Lung (tissue), 12 donors: ENCODE data around the gene COG7. TPM values are rescaled to one million over a fixed set of nuclear protein-coding genes. Genes with fewer than 3 reads are reported as not detected.

Experiments used
- ATAC-seq: fragments of 200-7000 bp; cut with Tn5 transposase; one replicate; pipeline ENCODE4 v1.9.1; 2020; ENCODE audit warnings: moderate number of reproducible peaks; ENCODE audit not compliant: insufficient read depth, low FRiP score
- DNase-seq, 3 donors: peaks; one replicate each; pipeline ENCODE4 v3.0.0-alpha.2; 2013 to 2017
- H3K27ac ChIP-seq, 2 donors: one replicate each; pipeline ENCODE4 v1.5.1; 2013; ENCODE audit warnings: mild to moderate bottlenecking in 2 of 2, moderate library complexity in 2 of 2, control low read depth in 1 of 2, inconsistent platforms in 1 of 2, low read depth in 1 of 2, low read length in 1 of 2
- H3K27me3 ChIP-seq, 3 donors: one replicate each; pipeline ENCODE4 v1.5.1; 2013; ENCODE audit warnings: low read length in 2 of 3; ENCODE audit not compliant: control insufficient read depth in 3 of 3, insufficient read depth in 3 of 3
- H3K36me3 ChIP-seq, 4 donors: one replicate each; pipeline ENCODE4 v1.5.1; 2013; ENCODE audit warnings: low read length in 4 of 4, mild to moderate bottlenecking in 1 of 4, moderate library complexity in 1 of 4; ENCODE audit not compliant: control insufficient read depth in 4 of 4, insufficient read depth in 4 of 4
- H3K4me1 ChIP-seq, 5 donors: one replicate each; pipeline ENCODE4 v1.5.1; 2013; ENCODE audit warnings: low read length in 5 of 5, mild to moderate bottlenecking in 2 of 5, moderate library complexity in 1 of 5; ENCODE audit not compliant: control insufficient read depth in 5 of 5, insufficient read depth in 5 of 5
- H3K4me3 ChIP-seq: one replicate; pipeline ENCODE4 v1.5.1; 2013; ENCODE audit warnings: mild to moderate bottlenecking, control low read depth, moderate library complexity
- H3K9ac ChIP-seq, 2 donors: one replicate each; pipeline ENCODE4 v1.5.1; 2013; ENCODE audit warnings: low read length in 2 of 2, control low read depth in 1 of 2; ENCODE audit not compliant: insufficient read depth in 1 of 2
- H3K9me3 ChIP-seq, 4 donors: one replicate each; pipeline ENCODE4 v1.5.1; 2013; ENCODE audit warnings: low read length in 3 of 4, mild to moderate bottlenecking in 1 of 4, moderate library complexity in 1 of 4; ENCODE audit not compliant: control insufficient read depth in 4 of 4, insufficient read depth in 3 of 4
- CTCF ChIP-seq: IDR thresholded peaks from 2 replicates; pipeline ENCODE4 v1.5.1; 2012; ENCODE audit warnings: mild to moderate bottlenecking; ENCODE audit errors: control extremely low read depth, extremely low read depth
- WGBS, 2 donors: extraction: QIAGEN DNeasy Blood & Tissue Kit; methylation state at CpG; one replicate each; pipeline ENCODE4 v1.1.7; 2013; 5-methylcytosine and 5-hydroxymethylcytosine counted together
- polyA plus RNA-seq, 2 donors: library from polyadenylated mRNA; stranded (reverse); fragments of 200-250 nt; gene quantifications; one replicate each; pipeline ENCODE4 v1.2.1, GENCODE V29; 2013
- total RNA-seq, 2 donors: library from RNA; depleted of rRNA in 1 of 2; stranded (reverse); fragments of >200 nt in 1 of 2; gene quantifications; one replicate each; pipeline ENCODE4 v1.2.1, GENCODE V29; 2014 to 2021
- donor health status: control.
- donor health status: control.
- donor health status: Bipolar disorder and iron deficiency.
- donor health status: healthy.
- donor health status: DM: yes; HTN: yes; CAD: no.

The COG7 gene
- total and polyA plus RNA-seq, 4 donors: 14.9 to 34.0 (median 20.0) TPM

GRCh38 chr16:23365602-23366240 is 87.3 kb downstream of the COG7 start:
- H3K27me3 ChIP-seq: no peaks in the 10 kb centered on the region
- H3K27ac ChIP-seq: no peak overlapping the region
- 23 to 24% methylated on average over 5 of the region's 5 CpGs for WGBS, 2 donors
- H3K4me3 ChIP-seq: no peak overlapping the region
- no peaks in the 10 kb centered on the region for H3K9me3 ChIP-seq
- no peak for TF ChIP-seq CTCF
- H3K36me3 ChIP-seq: no peaks in the 10 kb centered on the region
- H3K9ac ChIP-seq: no peak overlapping the region
- no peak for ATAC-seq
- peaks cover 0 to 7% (median 0%) of the 10 kb centered on the region in 5 donors for H3K4me1 ChIP-seq
- DNase-seq: peak in 2 of 3 donors; percentile 14 to 28

GRCh38 chr16:23362460-23363317 is 90.3 kb downstream of the COG7 start:
- peak; percentile 78 for ATAC-seq

GRCh38 chr16:23359092-23359760 is 93.8 kb downstream of the COG7 start:
- no peak overlapping the region for H3K9ac ChIP-seq
- H3K27me3 ChIP-seq: no peaks in the 10 kb centered on the region
- H3K27ac ChIP-seq: no peak overlapping the region
- no peaks in the 10 kb centered on the region for H3K36me3 ChIP-seq
- H3K9me3 ChIP-seq: no peaks in the 10 kb centered on the region
- H3K4me1 ChIP-seq: peaks cover 0 to 7% (median 0%) of the 10 kb centered on the region in 5 donors
- H3K4me3 ChIP-seq: no peak overlapping the region
- DNase-seq (peak in 2 of 3 donors; percentile 21 to 25), ATAC-seq (no peak)
- TF ChIP-seq CTCF: no peak
- 71 to 75% methylated on average over 8 of the region's 8 CpGs for WGBS, 2 donors

More at GRCh38 chr16:23362460-23363317, 90.3 kb downstream of the COG7 start:
- WGBS, 2 donors: 49 to 68% methylated on average over 11 of the region's 11 CpGs
- Histone ChIP-seq H3K36me3 (no peaks in the 10 kb centered on the region), H3K27ac (peak overlapping the region in 1 of 2 donors; percentile 90), H3K4me3 (no peak overlapping the region), H3K9me3 (no peaks in the 10 kb centered on the region), H3K9ac (no peak overlapping the region), H3K27me3 (no peaks in the 10 kb centered on the region), H3K4me1 (peaks cover 0 to 7% (median 0%) of the 10 kb centered on the region in 5 donors)
- TF ChIP-seq CTCF: no peak
- DNase-seq: peak; percentile 37 to 57 (median 37)
